Measurements from ENCODE around the gene ARMC2. TPM values are rescaled to one million over a fixed set of nuclear protein-coding genes. Genes with fewer than 3 reads are reported as not detected.
A peak's percentile ranks its signal among the peaks of the same experiment; 100 is the strongest.

ARMC2 gene
- total and polyA plus RNA-seq, 2 donors (not counting 1 experiment from before 2014, with no cell fraction given), result 4.8 to 9.9 TPM

DNA sequence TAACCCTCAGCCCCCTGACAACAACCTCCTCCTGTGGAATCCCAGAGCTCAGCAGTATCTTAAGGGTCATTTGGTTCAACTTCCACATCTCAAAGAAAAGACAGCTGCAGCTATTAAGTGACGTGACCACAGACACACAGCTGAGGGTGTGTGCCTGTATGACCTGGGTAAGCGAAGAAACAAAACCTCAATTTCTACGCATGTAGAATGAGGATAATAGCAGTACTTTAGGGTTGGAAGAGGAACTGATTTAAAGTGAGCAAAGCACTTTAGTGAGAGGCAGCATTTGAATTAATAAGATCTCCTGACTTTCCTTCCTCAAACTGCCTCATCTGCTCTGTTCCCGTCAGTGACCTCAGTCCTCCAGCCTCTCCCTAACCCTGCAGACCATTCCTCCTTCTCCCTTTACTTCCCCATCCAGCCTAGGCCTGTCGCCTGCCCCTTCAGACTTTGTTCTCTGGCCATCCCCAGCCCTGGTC lies 6.8 kb upstream of the ARMC2 start:
- Mint-ChIP-seq H3K4me3 (no peak overlapping the region), H3K27ac (no peak overlapping the region), H3K27me3 (peaks cover 24% of the 10 kb centered on the region), H3K9me3 (ENCODE audit: insufficient read depth) (no peaks in the 10 kb centered on the region), H3K4me1 (peaks cover 29% of the 10 kb centered on the region)
- H3K9ac ChIP-seq (ENCODE audit: low read length), result no peak overlapping the region
- H3K9me3 ChIP-seq (ENCODE audit: control extremely low read depth in 1 of 3, control insufficient read depth in 2 of 3, insufficient read depth in 1 of 3, low read length in 2 of 3), result no peaks in the 10 kb centered on the region
- no peak for ATAC-seq (ENCODE audit: low read depth)
- H3K4me3 ChIP-seq (ENCODE audit: control extremely low read depth in 1 of 5, extremely low read depth in 1 of 5, insufficient read depth in 1 of 5, low read depth in 2 of 5, low read length in 4 of 5), result no peak overlapping the region
- H3K79me2 ChIP-seq (ENCODE audit: control insufficient read depth, insufficient read depth, low read length), result no peaks in the 10 kb centered on the region
- WGBS (ENCODE audit: insufficient coverage), result 43% methylated on average over 4 of the region's 5 CpGs
- intact Hi-C loops (cut with micrococcal nuclease), result no loop called here
- peaks cover 0 to 10% (median 4%) of the 10 kb centered on the region in 4 experiments for H3K27me3 ChIP-seq (replicated peaks in 1 of 4; ENCODE audit: control extremely low read depth in 1 of 4, control insufficient read depth in 3 of 4, insufficient read depth in 4 of 4, low read length in 3 of 4)
- TF ChIP-seq EZH2 (IDR thresholded peaks at IDR 0.05; ENCODE audit: borderline replicate concordance, insufficient read depth, low read depth, low read length, poor library complexity, severe bottlenecking), result no peak
- TF ChIP-seq, protein P1, sequence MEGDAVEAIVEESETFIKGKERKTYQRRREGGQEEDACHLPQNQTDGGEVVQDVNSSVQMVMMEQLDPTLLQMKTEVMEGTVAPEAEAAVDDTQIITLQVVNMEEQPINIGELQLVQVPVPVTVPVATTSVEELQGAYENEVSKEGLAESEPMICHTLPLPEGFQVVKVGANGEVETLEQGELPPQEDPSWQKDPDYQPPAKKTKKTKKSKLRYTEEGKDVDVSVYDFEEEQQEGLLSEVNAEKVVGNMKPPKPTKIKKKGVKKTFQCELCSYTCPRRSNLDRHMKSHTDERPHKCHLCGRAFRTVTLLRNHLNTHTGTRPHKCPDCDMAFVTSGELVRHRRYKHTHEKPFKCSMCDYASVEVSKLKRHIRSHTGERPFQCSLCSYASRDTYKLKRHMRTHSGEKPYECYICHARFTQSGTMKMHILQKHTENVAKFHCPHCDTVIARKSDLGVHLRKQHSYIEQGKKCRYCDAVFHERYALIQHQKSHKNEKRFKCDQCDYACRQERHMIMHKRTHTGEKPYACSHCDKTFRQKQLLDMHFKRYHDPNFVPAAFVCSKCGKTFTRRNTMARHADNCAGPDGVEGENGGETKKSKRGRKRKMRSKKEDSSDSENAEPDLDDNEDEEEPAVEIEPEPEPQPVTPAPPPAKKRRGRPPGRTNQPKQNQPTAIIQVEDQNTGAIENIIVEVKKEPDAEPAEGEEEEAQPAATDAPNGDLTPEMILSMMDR (IDR thresholded peaks at IDR 0.05), result no peak
- no peak overlapping the region for H3K27ac ChIP-seq (ENCODE audit: low read length in 2 of 2)
- no peak overlapping the region for H3K4me2 ChIP-seq (replicated peaks; ENCODE audit: low read depth, low read length, poor library complexity, severe bottlenecking)
- H4K20me1 ChIP-seq (ENCODE audit: control insufficient read depth, insufficient read depth, low read length, poor library complexity, severe bottlenecking), result no peaks in the 10 kb centered on the region
- peak; percentile 22 for DNase-seq
- ChIA-PET CTCF (interaction anchor here (1.7 kb wide), 1 partner anchor 299 kb away, joined by 6 read pairs; no protein-coding TSS in a partner anchor), POLR2A (no interaction called here)
- peaks cover 17 to 20% of the 10 kb centered on the region in 2 donors for H3K4me1 ChIP-seq (ENCODE audit: control insufficient read depth in 2 of 2, insufficient read depth in 2 of 2, low read length in 2 of 2)
- H3K36me3 ChIP-seq (replicated peaks in 1 of 2; ENCODE audit: control extremely low read depth in 1 of 2, control insufficient read depth in 1 of 2, extremely low read depth in 1 of 2, insufficient read depth in 2 of 2, low read length in 1 of 2), result no peaks in the 10 kb centered on the region
- H2AFZ ChIP-seq (ENCODE audit: insufficient read depth, low read depth, low read length, poor library complexity, severe bottlenecking), result peak overlapping the region; percentile 3

DNA sequence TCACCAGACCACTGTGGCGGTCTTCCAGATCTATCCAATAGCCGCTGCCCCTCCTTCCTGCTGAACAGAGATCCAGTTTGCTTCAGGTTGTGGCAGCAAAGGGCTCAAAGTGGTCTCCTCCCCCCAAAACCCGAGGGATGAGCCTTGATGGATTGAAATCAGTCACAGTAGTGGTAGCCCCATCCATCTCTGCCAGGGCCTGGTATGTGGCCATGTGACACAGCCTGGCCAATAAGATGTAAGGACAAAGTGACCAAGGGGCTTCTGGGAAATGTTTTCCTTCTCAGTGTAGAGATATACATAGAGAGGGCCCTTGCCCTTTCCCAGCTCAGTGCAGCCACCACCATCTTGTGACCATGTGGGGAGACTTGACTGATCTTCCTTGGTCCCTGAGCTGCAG lies 4.1 kb upstream of the ARMC2 start:
- no peaks in the 10 kb centered on the region for H3K9me3 ChIP-seq (ENCODE audit: control extremely low read depth in 1 of 3, control insufficient read depth in 2 of 3, insufficient read depth in 1 of 3, low read length in 2 of 3)
- CTCF ChIA-PET, result interaction anchor here (4.5 to 4.8 kb wide), 2 partner anchors 7 to 302 kb away, joined by 23 to 30 read pairs; no protein-coding TSS in a partner anchor
- Mint-ChIP-seq H3K9me3 (ENCODE audit: insufficient read depth) (no peaks in the 10 kb centered on the region), H3K27ac (no peak overlapping the region), H3K27me3 (peaks cover 12% of the 10 kb centered on the region), H3K4me3 (no peak overlapping the region), H3K4me1 (peaks cover 20% of the 10 kb centered on the region)
- DNase-seq, result no peak
- no peak for ATAC-seq (ENCODE audit: low read depth)
- no peaks in the 10 kb centered on the region for H4K20me1 ChIP-seq (ENCODE audit: control insufficient read depth, insufficient read depth, low read length, poor library complexity, severe bottlenecking)
- intact Hi-C loops (cut with micrococcal nuclease), result no loop called here
- H3K4me1 ChIP-seq (ENCODE audit: control insufficient read depth in 2 of 2, insufficient read depth in 2 of 2, low read length in 2 of 2), result peaks cover 8 to 16% of the 10 kb centered on the region in 2 donors
- TF ChIP-seq, protein P1 (IDR thresholded peaks at IDR 0.05), result no peak
- TF ChIP-seq EZH2 (IDR thresholded peaks at IDR 0.05; ENCODE audit: borderline replicate concordance, insufficient read depth, low read depth, low read length, poor library complexity, severe bottlenecking), result no peak
- H3K79me2 ChIP-seq (ENCODE audit: control insufficient read depth, insufficient read depth, low read length), result no peaks in the 10 kb centered on the region
- no peak overlapping the region for H3K27ac ChIP-seq (ENCODE audit: low read length in 2 of 2)
- no peak overlapping the region for H3K4me3 ChIP-seq (ENCODE audit: control extremely low read depth in 1 of 5, extremely low read depth in 1 of 5, insufficient read depth in 1 of 5, low read depth in 2 of 5, low read length in 4 of 5)
- H3K27me3 ChIP-seq (replicated peaks in 1 of 4; ENCODE audit: control extremely low read depth in 1 of 4, control insufficient read depth in 3 of 4, insufficient read depth in 4 of 4, low read length in 3 of 4), result peaks cover 0 to 7% (median 2%) of the 10 kb centered on the region in 4 experiments
- H3K9ac ChIP-seq (ENCODE audit: low read length), result no peak overlapping the region
- H3K36me3 ChIP-seq (replicated peaks in 1 of 2; ENCODE audit: control extremely low read depth in 1 of 2, control insufficient read depth in 1 of 2, extremely low read depth in 1 of 2, insufficient read depth in 2 of 2, low read length in 1 of 2), result no peaks in the 10 kb centered on the region
- H2AFZ ChIP-seq (ENCODE audit: insufficient read depth, low read depth, low read length, poor library complexity, severe bottlenecking), result no peak overlapping the region
- POLR2A ChIA-PET, result no interaction called here
- H3K4me2 ChIP-seq (replicated peaks; ENCODE audit: low read depth, low read length, poor library complexity, severe bottlenecking), result no peak overlapping the region
- WGBS (ENCODE audit: insufficient coverage), result 92% methylated on average over 2 of the region's 3 CpGs

Data from B cell (primary cell).